GM19438 (cell line): ENCODE data around the gene ID4.
"Not testable (repeated sequence)": the region's sequence is repeated elsewhere in the genome, so short reads cannot be mapped to it uniquely, and the experiment has no call there.

Experiments
- ATAC-seq: cut with Tn5 transposase; IDR thresholded peaks from one replicate; pipeline ENCODE4 v1.9.1; 2021; ENCODE audit warnings: low read depth; ENCODE audit not compliant: unreplicated experiment

The ID4 gene

GRCh38 chr6:19854421-19855015 is 17.3 kb downstream of the ID4 start:
- not testable (repeated sequence) for ATAC-seq

GRCh38 chr6:19855536-19855935 is 18.4 kb downstream of the ID4 start:
- ATAC-seq = no peak

- ATAC-seq = no peak
Measured at GRCh38 chr6:19857139-19857538, 20.0 kb downstream of the ID4 start.

- no peak for ATAC-seq
Measured at GRCh38 chr6:19857703-19858102, 20.5 kb downstream of the ID4 start.

- ATAC-seq = no peak
Measured at GRCh38 chr6:19860235-19860877, 23.2 kb downstream of the ID4 start.

GRCh38 chr6:19864285-19864684 is 27.1 kb downstream of the ID4 start:
- ATAC-seq = no peak

GRCh38 chr6:19865178-19865577 is 28.0 kb downstream of the ID4 start:
- no peak for ATAC-seq

- ATAC-seq = no peak
Measured at GRCh38 chr6:19866173-19866984, 29.2 kb downstream of the ID4 start.

- ATAC-seq = no peak
Measured at GRCh38 chr6:19866985-19867627, 29.9 kb downstream of the ID4 start.

- no peak for ATAC-seq
Measured at GRCh38 chr6:19869464-19869863, 32.3 kb downstream of the ID4 start.

- no peak for ATAC-seq
Measured at GRCh38 chr6:19870322-19870721, 33.2 kb downstream of the ID4 start.

- no peak for ATAC-seq
Measured at GRCh38 chr6:19873031-19873430, 35.9 kb downstream of the ID4 start.

- no peak for ATAC-seq
Measured at GRCh38 chr6:19876672-19877071, 39.5 kb downstream of the ID4 start.

- ATAC-seq = no peak
Measured at GRCh38 chr6:19879663-19880062, 42.5 kb downstream of the ID4 start.

- no peak for ATAC-seq
Measured at GRCh38 chr6:19880066-19880465, 42.9 kb downstream of the ID4 start.

GRCh38 chr6:19891451-19891850 is 54.3 kb downstream of the ID4 start:
- no peak for ATAC-seq
